ENCODE results near the gene FAM25A.
"Not testable (repeated sequence)": the region's sequence is repeated elsewhere in the genome, so short reads cannot be mapped to it uniquely, and the experiment has no call there.

Gene FAM25A

DNA sequence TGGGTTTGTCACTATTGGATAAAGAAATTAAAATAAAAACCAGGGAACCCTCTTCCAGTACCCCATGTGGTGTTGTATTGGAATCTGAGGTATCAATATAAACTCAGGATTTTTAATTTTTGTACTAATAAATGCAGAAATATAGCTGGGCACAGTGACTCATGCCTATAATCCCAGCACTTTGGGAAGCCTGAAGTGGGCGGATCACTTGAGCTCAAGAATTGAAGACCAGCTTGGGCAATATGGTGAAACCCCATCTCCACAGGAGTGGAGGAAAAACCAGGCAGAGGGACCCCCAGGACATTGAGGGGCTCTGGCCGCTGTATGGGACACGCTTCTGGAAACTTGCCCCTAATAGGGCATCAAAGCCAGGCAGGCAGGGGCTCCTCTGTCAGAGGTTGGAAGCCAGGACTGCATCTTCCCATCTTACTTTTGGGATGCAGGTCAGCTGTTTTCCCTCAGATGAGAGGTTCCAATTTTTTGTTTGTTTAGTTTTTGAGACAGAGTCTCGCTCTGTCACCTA is 40.7 kb upstream of the FAM25A start:
- POLR2A ChIA-PET: no interaction called here
- TF ChIP-seq, protein P1, sequence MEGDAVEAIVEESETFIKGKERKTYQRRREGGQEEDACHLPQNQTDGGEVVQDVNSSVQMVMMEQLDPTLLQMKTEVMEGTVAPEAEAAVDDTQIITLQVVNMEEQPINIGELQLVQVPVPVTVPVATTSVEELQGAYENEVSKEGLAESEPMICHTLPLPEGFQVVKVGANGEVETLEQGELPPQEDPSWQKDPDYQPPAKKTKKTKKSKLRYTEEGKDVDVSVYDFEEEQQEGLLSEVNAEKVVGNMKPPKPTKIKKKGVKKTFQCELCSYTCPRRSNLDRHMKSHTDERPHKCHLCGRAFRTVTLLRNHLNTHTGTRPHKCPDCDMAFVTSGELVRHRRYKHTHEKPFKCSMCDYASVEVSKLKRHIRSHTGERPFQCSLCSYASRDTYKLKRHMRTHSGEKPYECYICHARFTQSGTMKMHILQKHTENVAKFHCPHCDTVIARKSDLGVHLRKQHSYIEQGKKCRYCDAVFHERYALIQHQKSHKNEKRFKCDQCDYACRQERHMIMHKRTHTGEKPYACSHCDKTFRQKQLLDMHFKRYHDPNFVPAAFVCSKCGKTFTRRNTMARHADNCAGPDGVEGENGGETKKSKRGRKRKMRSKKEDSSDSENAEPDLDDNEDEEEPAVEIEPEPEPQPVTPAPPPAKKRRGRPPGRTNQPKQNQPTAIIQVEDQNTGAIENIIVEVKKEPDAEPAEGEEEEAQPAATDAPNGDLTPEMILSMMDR (IDR thresholded peaks at IDR 0.05; ENCODE audit: control extremely low read depth, extremely low read depth, low read depth, missing control alignments): no peak
- CTCF ChIA-PET: interaction anchor here (1.0 to 1.7 kb wide), 2 partner anchors 8 to 13 kb away, joined by 3 to 4 read pairs; no protein-coding TSS in a partner anchor
- DNase-seq (ENCODE audit: extremely low spot score): no peak

DNA sequence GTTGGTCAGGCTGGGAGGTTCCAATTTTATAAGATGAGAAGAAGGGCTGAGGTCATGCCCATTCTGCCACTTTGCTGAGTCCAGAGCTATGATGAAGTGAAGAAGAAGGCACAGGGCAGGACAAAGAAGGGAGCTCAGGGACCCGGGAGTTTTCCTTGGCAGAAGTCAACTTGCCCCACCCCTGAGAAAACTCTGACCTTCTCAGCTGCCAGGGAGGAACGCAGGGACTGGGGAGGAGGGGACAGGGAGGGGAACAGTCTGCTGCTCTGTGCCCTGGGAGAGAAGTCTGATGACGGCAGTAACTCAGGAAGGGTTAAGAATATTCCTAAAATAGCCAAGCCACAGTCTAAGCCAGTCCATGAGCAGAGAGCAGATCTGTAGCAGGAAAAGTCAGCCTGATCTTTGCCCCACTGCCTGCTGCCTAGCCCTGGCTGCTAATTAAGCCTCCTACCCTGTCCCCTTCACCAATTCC is 40.1 kb upstream of the FAM25A start:
- POLR2A ChIA-PET: no interaction called here
- DNase-seq (ENCODE audit: extremely low spot score): no peak
- CTCF ChIA-PET: interaction anchor here (1.0 to 1.7 kb wide), 2 partner anchors 9 to 12 kb away, joined by 3 to 4 read pairs; no protein-coding TSS in a partner anchor
- TF ChIP-seq, protein P1 (IDR thresholded peaks at IDR 0.05; ENCODE audit: control extremely low read depth, extremely low read depth, low read depth, missing control alignments): no peak

DNA sequence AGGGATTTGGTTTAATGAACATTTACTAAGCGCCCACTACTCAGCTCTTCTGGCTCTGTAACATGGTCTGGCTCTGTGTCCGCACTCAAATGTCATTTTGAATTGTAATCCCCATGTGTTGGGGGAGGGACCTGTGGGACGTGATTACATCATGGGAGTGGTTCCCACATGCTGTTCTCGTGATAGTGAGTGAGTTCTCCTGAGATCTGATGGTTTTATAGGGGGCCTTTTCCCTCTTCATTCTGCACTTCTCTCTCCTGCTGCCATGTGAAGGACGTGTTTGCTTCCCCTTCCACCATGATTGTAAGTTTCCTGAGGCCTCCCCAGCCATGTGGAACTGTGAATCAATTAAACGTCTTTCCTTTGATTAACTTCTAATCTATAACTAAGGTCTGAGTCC is 39.1 kb upstream of the FAM25A start:
- POLR2A ChIA-PET; DNase-seq (ENCODE audit: extremely low spot score): not testable (repeated sequence)
- CTCF ChIA-PET: interaction anchor here (1.6 to 1.7 kb wide), 2 partner anchors 10 to 11 kb away, joined by 3 to 4 read pairs; no protein-coding TSS in a partner anchor

DNA sequence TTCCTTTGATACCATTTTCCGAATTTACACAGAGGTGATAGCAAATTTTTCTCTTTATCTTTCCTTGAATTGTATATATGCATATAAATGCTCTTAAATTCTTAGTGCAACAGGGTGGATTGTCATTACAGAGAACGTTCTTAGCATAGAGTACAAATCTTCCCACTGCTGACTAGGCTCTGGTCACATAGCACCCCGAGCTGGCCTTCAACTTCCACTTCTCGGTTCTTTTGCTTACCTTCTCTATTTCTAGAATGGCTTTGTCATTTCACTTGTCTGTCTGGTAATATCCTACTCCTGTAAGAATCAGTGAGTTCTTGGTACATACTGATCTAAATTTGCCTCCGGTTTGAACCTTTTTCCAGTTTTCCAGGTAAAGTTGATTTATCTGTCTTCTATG is 38.4 kb upstream of the FAM25A start:
- ChIA-PET CTCF (interaction anchor here (1.6 kb wide), 1 partner anchor 11 kb away, joined by 3 read pairs; no protein-coding TSS in a partner anchor), POLR2A (no interaction called here)
- DNase-seq (ENCODE audit: extremely low spot score): no peak
- TF ChIP-seq, protein P1 (IDR thresholded peaks at IDR 0.05; ENCODE audit: control extremely low read depth, extremely low read depth, low read depth, missing control alignments): no peak

DNA sequence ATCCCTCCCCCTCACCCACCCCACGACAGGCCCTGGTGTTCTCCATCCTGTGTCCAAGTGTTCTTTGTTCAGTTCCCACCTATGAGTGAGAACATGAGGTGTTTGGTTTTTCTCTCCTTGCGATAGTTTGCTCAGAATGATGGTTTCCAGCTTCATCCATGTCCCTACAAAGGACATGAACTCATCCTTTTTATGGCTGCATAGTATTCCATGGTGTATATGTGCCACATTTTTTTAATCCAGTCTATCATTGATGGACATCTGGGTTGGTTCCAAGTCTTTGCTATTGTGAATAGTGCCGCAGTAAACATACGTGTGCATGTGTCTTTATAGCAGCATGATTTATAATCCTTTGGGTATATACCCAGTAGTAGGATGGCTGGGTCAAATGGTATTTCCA is 35.6 kb upstream of the FAM25A start:
- DNase-seq (ENCODE audit: extremely low spot score); POLR2A ChIA-PET; CTCF ChIA-PET: not testable (repeated sequence)

DNA sequence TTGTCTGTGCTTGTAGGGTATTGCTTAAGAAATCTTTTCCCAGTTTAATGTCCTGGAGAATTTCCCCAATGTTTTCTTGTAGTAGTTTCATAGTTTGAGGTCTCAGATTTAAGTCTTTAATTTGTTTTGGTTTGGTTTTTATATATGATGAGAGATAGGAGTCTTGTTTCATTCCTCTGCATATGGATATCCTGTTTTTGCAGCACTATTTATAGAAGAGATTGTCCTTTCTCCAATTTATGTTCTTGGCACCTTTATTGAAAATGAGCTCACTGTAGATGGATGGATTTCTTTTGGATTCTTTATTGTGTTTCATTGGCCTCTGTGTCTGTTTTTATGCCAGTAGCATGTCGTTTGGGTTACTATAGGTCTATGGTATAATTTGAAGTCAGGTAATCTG is 31.6 kb upstream of the FAM25A start:
- CTCF ChIA-PET: interaction anchor here (1.3 kb wide), 1 partner anchor 14 kb away, joined by 3 read pairs; no protein-coding TSS in a partner anchor
- POLR2A ChIA-PET: no interaction called here
- TF ChIP-seq, protein P1 (IDR thresholded peaks at IDR 0.05; ENCODE audit: control extremely low read depth, extremely low read depth, low read depth, missing control alignments): no peak
- no peak for DNase-seq (ENCODE audit: extremely low spot score)

DNA sequence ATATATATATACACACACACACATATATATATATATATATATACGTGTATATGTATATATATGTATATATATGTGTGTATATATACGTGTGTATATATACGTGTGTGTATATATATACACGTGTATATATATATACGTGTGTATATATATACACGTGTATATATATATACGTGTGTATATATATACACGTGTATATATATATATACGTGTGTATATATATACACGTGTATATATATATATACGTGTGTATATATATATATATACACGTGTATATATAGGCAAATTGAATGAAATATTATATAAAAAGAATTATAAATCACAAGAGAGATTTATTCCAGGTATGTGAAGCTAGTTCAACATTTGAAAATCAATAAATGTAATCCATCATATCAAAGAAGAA is 28.7 kb upstream of the FAM25A start:
- CTCF ChIA-PET: interaction anchor here (1.4 kb wide), 1 partner anchor 11 kb away, joined by 4 read pairs; no protein-coding TSS in a partner anchor
- POLR2A ChIA-PET; DNase-seq (ENCODE audit: extremely low spot score): not testable (repeated sequence)

DNA sequence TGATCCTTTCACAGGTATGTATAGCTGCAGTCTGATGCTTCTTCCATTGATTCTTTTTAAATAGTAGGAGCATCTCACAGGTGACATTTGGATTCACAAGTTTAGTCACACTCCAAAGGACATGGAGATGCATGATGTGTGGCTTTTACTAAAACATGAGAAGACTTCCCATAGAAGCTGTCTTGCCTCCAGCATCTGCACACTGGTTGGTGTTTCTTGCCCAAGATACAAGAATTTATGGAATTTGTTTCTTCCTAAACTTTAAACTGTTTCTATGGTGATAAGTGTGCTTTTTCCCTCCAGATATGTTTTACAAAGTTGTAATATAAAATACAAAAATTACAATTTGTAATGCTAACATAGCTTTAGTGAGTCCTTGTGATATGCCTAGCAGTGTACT is 27.6 kb upstream of the FAM25A start:
- ChIA-PET CTCF (interaction anchor here (1.4 kb wide), 1 partner anchor 12 kb away, joined by 4 read pairs; no protein-coding TSS in a partner anchor), POLR2A (no interaction called here)
- TF ChIP-seq, protein P1 (IDR thresholded peaks at IDR 0.05; ENCODE audit: control extremely low read depth, extremely low read depth, low read depth, missing control alignments): no peak
- no peak for DNase-seq (ENCODE audit: extremely low spot score)
